MM.1S (cell line): ENCODE results near the gene PPA2.

Experiments
- CTCF ChIP-seq: fragments of 300-600 bp; sonication (generic); IDR thresholded peaks from 2 replicates; pipeline ENCODE4 v1.5.1; 2016; ENCODE audit warnings: antibody characterized with exemption, low read length, mixed read lengths
- EZH2 ChIP-seq: fragments of 300-600 bp; sonication (generic); optimal IDR thresholded peaks from 2 replicates; pipeline ENCODE3; 2017; ENCODE audit warnings: low read depth, mild to moderate bottlenecking, antibody characterized with exemption, low read length, mixed read lengths
- EZH2phosphoT487 ChIP-seq: fragments of 300-600 bp; sonication (generic); IDR thresholded peaks from 2 replicates; pipeline ENCODE4 v1.6.1; 2018; ENCODE audit warnings: antibody characterized with exemption, low read length

- TF ChIP-seq CTCF (no peak), EZH2phosphoT487 (no peak), EZH2 (no peak)
These were observed 12.6 kb downstream of the PPA2 start for GRCh38 chr4:105461221-105461620.
